Stimulated activated naive CD8-positive, alpha-beta T cell treated with anti-CD3 and anti-CD28 coated beads, Interleukin-15, Interleukin-2, amounts not matched to agents 100 ng/mL and 50 ng/mL, for 24 hours (primary cell): ENCODE data around the gene TYW1.
A peak's percentile ranks its signal among the peaks of the same experiment; 100 is the strongest.
"Not testable (repeated sequence)": the region's sequence is repeated elsewhere in the genome, so short reads cannot be mapped to it uniquely, and the experiment has no call there.

Source experiments
- H3K27ac Mint-ChIP-seq: one replicate; pipeline ENCODE4 v1.8.0; 2021; ENCODE audit warnings: mild to moderate bottlenecking, mixed read lengths
- H3K27me3 Mint-ChIP-seq: one replicate; pipeline ENCODE4 v1.8.0; 2021; ENCODE audit warnings: mixed read lengths
- H3K36me3 Mint-ChIP-seq: one replicate; pipeline ENCODE4 v1.8.0; 2021; ENCODE audit warnings: low read depth, mixed read lengths
- H3K4me1 Mint-ChIP-seq: one replicate; pipeline ENCODE4 v1.8.0; 2021; ENCODE audit warnings: low read depth, mixed read lengths
- H3K4me3 Mint-ChIP-seq: one replicate; pipeline ENCODE4 v1.8.0; 2021; ENCODE audit warnings: mild to moderate bottlenecking, mixed read lengths
- H3K9me3 Mint-ChIP-seq: one replicate; pipeline ENCODE4 v1.8.0; 2021; ENCODE audit warnings: mixed read lengths

Gene TYW1

GRCh38 chr7:67205772-67206171, 209.1 kb downstream of the TYW1 start:
- H3K9me3 Mint-ChIP-seq = not testable (repeated sequence)
- peaks cover 47% of the 10 kb centered on the region for H3K36me3 Mint-ChIP-seq

GRCh38 chr7:67206452-67206851, 209.8 kb downstream of the TYW1 start:
- Mint-ChIP-seq H3K9me3 (peaks cover 4% of the 10 kb centered on the region), H3K4me1 (no peaks in the 10 kb centered on the region), H3K27ac (no peak overlapping the region), H3K36me3 (peaks cover 45% of the 10 kb centered on the region), H3K4me3 (no peak overlapping the region), H3K27me3 (no peaks in the 10 kb centered on the region)

More at GRCh38 chr7:67205772-67206171, 209.1 kb downstream of the TYW1 start:
- not testable (repeated sequence) for H3K27me3 Mint-ChIP-seq, H3K27ac Mint-ChIP-seq, H3K4me1 Mint-ChIP-seq, H3K4me3 Mint-ChIP-seq

GRCh38 chr7:67208656-67209055, 212.0 kb downstream of the TYW1 start:
- not testable (repeated sequence) for H3K27me3 Mint-ChIP-seq, H3K4me1 Mint-ChIP-seq, H3K4me3 Mint-ChIP-seq, H3K27ac Mint-ChIP-seq, H3K9me3 Mint-ChIP-seq
- H3K36me3 Mint-ChIP-seq = peaks cover 37% of the 10 kb centered on the region

GRCh38 chr7:67209256-67209655, 212.6 kb downstream of the TYW1 start:
- Mint-ChIP-seq H3K36me3 (peaks cover 37% of the 10 kb centered on the region), H3K9me3 (peaks cover 4% of the 10 kb centered on the region), H3K4me1 (no peaks in the 10 kb centered on the region), H3K27me3 (no peaks in the 10 kb centered on the region), H3K4me3 (no peak overlapping the region), H3K27ac (no peak overlapping the region)

- H3K27me3 Mint-ChIP-seq = no peaks in the 10 kb centered on the region
- H3K27ac Mint-ChIP-seq = no peak overlapping the region
- H3K36me3 Mint-ChIP-seq = peaks cover 36% of the 10 kb centered on the region
- peaks cover 4% of the 10 kb centered on the region for H3K9me3 Mint-ChIP-seq
- peaks cover 3% of the 10 kb centered on the region for H3K4me1 Mint-ChIP-seq
- H3K4me3 Mint-ChIP-seq = no peak overlapping the region
These were observed 213.9 kb downstream of the TYW1 start for GRCh38 chr7:67210567-67210966.

- H3K4me3 Mint-ChIP-seq, H3K4me1 Mint-ChIP-seq, H3K9me3 Mint-ChIP-seq, H3K27me3 Mint-ChIP-seq, H3K27ac Mint-ChIP-seq: not testable (repeated sequence)
- peaks cover 43% of the 10 kb centered on the region for H3K36me3 Mint-ChIP-seq
These were observed 215.2 kb downstream of the TYW1 start for GRCh38 chr7:67211650-67212330.

- peaks cover 43% of the 10 kb centered on the region for H3K36me3 Mint-ChIP-seq
- H3K4me1 Mint-ChIP-seq, H3K27me3 Mint-ChIP-seq, H3K4me3 Mint-ChIP-seq, H3K27ac Mint-ChIP-seq, H3K9me3 Mint-ChIP-seq: not testable (repeated sequence)
These were observed 216.4 kb downstream of the TYW1 start for GRCh38 chr7:67213038-67213437.

- H3K27me3 Mint-ChIP-seq, H3K4me3 Mint-ChIP-seq, H3K9me3 Mint-ChIP-seq, H3K27ac Mint-ChIP-seq: not testable (repeated sequence)
- Mint-ChIP-seq H3K36me3 (peaks cover 48% of the 10 kb centered on the region), H3K4me1 (peaks cover 12% of the 10 kb centered on the region)
These were observed 226.9 kb downstream of the TYW1 start for GRCh38 chr7:67223551-67223950.

GRCh38 chr7:67226340-67226907, 229.8 kb downstream of the TYW1 start:
- not testable (repeated sequence) for H3K27ac Mint-ChIP-seq, H3K27me3 Mint-ChIP-seq, H3K9me3 Mint-ChIP-seq, H3K4me3 Mint-ChIP-seq, H3K4me1 Mint-ChIP-seq
- peaks cover 52% of the 10 kb centered on the region for H3K36me3 Mint-ChIP-seq

GRCh38 chr7:67226967-67227366, 230.3 kb downstream of the TYW1 start:
- not testable (repeated sequence) for H3K9me3 Mint-ChIP-seq, H3K27ac Mint-ChIP-seq, H3K4me1 Mint-ChIP-seq, H3K4me3 Mint-ChIP-seq, H3K27me3 Mint-ChIP-seq
- H3K36me3 Mint-ChIP-seq = peaks cover 51% of the 10 kb centered on the region

GRCh38 chr7:67229018-67229417, 232.4 kb downstream of the TYW1 start:
- H3K27ac Mint-ChIP-seq, H3K27me3 Mint-ChIP-seq, H3K4me3 Mint-ChIP-seq, H3K9me3 Mint-ChIP-seq, H3K4me1 Mint-ChIP-seq: not testable (repeated sequence)
- peaks cover 38% of the 10 kb centered on the region for H3K36me3 Mint-ChIP-seq

- peaks cover 41% of the 10 kb centered on the region for H3K36me3 Mint-ChIP-seq
- H3K4me1 Mint-ChIP-seq, H3K4me3 Mint-ChIP-seq, H3K27ac Mint-ChIP-seq, H3K9me3 Mint-ChIP-seq, H3K27me3 Mint-ChIP-seq: not testable (repeated sequence)
These were observed 233.4 kb downstream of the TYW1 start for GRCh38 chr7:67230029-67230428.

GRCh38 chr7:67233506-67233905, 236.9 kb downstream of the TYW1 start:
- not testable (repeated sequence) for H3K4me3 Mint-ChIP-seq, H3K4me1 Mint-ChIP-seq, H3K9me3 Mint-ChIP-seq, H3K27me3 Mint-ChIP-seq
- H3K27ac Mint-ChIP-seq = peak overlapping the region; percentile 14
- peaks cover 30% of the 10 kb centered on the region for H3K36me3 Mint-ChIP-seq

- peaks cover 15% of the 10 kb centered on the region for H3K36me3 Mint-ChIP-seq
- not testable (repeated sequence) for H3K27me3 Mint-ChIP-seq, H3K4me3 Mint-ChIP-seq, H3K4me1 Mint-ChIP-seq, H3K9me3 Mint-ChIP-seq
- H3K27ac Mint-ChIP-seq = peak overlapping the region; percentile 21
These were observed 239.6 kb downstream of the TYW1 start for GRCh38 chr7:67236216-67236615.

- peaks cover 16% of the 10 kb centered on the region for H3K36me3 Mint-ChIP-seq
These were observed 246.2 kb downstream of the TYW1 start for GRCh38 chr7:67242871-67243270.

GRCh38 chr7:67248364-67248763, 251.7 kb downstream of the TYW1 start:
- not testable (repeated sequence) for H3K27me3 Mint-ChIP-seq, H3K27ac Mint-ChIP-seq, H3K4me3 Mint-ChIP-seq, H3K4me1 Mint-ChIP-seq
- H3K9me3 Mint-ChIP-seq = peaks cover 12% of the 10 kb centered on the region
- peaks cover 38% of the 10 kb centered on the region for H3K36me3 Mint-ChIP-seq

More at GRCh38 chr7:67242871-67243270, 246.2 kb downstream of the TYW1 start:
- H3K27ac Mint-ChIP-seq = peak overlapping the region; percentile 2
- H3K27me3 Mint-ChIP-seq, H3K4me1 Mint-ChIP-seq, H3K4me3 Mint-ChIP-seq, H3K9me3 Mint-ChIP-seq: not testable (repeated sequence)
